SIG-M5 treated with dmso at 0.1 percent for 504 hours (cell line): ENCODE data around the gene NRP2.

Experiments used
- DNase-seq: peaks from one replicate; lab custom pipeline; 2025; ENCODE audit not compliant: unreplicated experiment; lab: John Stamatoyannopoulos, UW

NRP2 gene

GRCh38 chr2:205728366-205728765 is 46.1 kb downstream of the NRP2 start:
- DNase-seq = no peak

DNA sequence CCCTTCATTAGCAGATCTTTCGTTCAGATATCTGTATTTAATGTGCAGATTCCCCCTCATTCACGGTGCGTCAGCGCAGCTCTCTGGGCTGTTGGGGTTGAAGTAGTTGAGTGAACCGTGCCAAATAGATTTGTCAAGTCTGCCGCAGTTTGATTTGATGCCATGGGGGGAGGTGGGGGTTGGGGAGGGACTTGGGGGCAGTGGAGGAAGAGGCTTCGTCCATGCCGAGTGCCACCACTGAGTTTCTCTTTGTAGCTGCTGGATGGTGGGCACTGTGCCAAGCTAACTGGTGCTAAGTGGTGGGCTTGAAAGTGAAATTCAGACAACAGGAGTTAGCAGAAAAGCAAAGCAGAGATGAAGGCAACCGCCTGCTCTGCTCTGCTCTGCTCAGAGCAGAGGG is 47.9 kb downstream of the NRP2 start:
- DNase-seq = no peak

DNA sequence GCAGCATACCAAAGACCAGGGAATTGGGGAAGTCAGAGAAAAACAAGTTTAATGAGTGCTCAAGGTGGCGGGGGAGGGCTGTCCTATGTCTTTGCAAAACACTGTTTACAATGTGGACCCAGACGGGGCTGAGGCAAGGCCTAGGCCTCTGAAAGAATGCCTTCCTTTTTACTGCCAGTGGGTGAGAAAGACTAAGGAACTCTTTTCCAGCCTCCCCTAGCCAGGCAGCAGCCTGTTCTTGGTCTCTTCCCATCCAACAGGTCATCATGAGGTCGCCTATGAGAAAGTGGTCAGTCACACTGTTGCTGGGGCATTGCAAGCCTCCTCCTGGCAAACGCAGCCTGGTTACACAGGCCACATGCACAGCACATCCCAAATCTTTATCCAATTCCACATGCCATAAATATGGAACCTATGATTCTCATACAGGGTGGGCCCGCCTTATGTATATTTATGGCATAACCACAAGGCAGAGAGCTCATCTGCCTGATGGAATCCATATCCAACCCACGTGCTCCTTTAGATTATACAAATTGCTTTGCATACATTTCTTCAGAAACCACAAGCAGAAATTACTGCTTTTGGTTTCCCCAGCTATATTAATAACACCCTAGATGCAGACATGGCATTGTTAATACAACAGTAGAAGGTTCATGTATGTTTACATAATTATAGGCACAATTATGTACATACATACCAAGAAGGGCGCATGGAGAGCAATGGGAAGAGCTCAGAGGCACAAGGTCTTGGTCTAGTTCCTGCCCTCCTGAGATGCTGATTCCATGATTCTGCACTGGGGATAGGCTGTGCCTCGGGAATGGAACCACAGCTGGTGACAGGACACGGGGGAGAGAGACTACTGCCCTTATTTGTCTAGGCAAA is 48.6 kb downstream of the NRP2 start:
- DNase-seq = no peak

GRCh38 chr2:205731583-205731981 is 49.3 kb downstream of the NRP2 start:
- DNase-seq = no peak

DNA sequence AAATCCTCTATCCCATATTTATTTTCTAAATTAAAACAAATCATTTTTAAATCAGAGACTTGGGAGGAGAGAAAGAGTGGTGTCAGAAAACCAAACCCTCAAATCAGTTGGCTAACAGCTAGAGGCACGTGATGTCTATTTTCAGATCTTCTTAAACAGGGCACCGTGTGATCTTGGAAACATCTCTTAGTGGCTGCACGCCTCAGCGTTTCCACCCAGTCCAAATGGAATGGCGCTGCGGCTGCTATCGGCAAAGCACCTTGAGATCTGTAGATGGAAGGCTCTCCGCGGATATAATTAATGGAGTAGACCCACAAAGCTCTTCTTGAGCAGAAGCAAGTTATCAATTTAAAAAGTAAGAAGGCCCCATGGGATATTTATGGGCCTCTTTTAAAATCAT is 50.0 kb downstream of the NRP2 start:
- no peak for DNase-seq

- no peak for DNase-seq
Observed at GRCh38 chr2:205733082-205733481, 50.8 kb downstream of the NRP2 start.

DNA sequence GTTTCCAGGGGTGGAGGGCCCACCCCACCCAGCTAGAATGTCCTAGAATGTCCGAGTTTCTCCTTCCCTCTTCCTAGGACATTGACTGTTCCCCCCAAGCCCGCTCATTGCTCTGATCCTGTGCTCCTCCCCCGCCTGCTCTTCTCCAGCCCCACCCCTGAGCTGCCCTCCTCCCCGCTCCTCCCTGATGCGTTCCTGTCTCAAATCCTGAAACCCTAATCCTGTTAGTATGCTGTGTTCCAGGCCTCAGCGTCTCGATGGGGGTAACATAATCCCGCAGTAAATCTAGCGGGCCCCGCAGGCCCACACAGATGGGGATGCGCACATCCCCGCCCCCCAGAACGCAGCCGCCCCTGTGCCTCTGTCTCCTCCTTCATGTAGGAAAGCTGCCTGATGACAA is 51.3 kb downstream of the NRP2 start:
- DNase-seq = no peak

DNA sequence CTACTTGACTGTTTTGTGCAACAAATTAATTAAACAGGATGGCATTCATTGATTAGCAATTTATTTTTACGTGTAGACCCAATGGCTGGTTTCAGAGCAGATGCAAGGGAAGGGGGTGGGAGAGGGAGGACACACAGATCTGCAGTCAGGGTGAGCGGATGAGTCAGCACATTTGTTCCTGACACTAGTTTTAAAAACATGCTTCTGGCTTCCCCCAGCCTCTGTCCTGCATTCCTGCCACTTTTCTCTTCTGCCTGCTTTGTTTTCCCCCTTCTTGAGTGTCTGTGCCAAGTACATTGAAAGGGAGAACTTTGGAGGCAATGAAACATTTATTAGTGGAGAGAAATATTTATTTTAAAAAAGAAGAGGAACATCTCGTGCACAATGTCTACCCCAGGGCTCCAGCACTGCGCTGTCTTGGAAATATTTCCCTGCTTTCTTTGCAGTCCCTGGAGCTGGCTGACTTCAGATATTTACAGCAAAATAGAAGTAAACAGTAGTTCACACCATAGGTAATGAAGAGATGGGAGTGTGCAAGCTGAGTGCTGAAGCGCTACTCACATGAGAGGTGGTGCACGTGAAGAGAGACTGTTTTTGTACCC is 52.2 kb downstream of the NRP2 start:
- DNase-seq = no peak

DNA sequence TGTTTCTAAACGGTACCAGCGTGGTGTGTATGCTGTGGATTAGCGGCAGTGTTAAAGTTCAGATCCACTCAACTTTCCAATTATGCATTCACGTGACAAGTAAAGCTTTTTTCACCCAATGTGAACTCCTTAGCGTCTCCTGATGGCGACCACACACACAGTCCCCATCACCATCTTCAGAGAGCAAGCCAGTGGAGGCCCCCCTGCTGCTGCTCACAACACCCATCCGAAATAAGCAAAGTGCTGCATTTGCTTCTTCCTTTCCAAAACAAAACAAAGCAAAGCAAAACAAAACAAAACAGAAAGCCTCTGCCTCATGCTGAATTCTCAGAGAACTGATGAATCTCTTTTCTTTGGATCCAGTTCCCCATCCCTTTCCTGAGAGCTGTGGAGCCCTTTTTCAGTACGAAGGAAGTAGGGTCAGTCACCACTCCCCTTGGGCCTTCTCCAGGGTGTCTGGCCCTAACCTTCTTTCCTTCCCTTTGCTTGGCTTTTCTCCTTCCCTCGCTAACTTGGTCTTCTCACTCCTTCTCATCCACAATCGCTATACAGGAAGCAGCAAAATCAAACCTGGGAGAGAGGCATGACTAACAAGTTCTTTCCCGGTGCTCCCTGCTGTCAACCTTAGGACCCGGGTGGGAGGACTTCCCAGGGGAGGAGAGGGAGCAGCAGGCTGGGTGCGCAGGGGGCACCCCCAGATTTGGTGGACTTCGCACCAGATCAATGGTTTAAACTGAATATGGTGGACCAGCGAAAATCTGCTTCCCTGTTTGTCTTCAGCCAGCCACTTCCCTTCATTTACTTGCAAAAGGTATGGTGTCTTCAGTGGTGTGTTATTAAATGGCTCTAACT is 56.0 kb downstream of the NRP2 start:
- DNase-seq = no peak

GRCh38 chr2:205739620-205740019 is 57.3 kb downstream of the NRP2 start:
- no peak for DNase-seq

GRCh38 chr2:205740381-205740780 is 58.1 kb downstream of the NRP2 start:
- no peak for DNase-seq

DNA sequence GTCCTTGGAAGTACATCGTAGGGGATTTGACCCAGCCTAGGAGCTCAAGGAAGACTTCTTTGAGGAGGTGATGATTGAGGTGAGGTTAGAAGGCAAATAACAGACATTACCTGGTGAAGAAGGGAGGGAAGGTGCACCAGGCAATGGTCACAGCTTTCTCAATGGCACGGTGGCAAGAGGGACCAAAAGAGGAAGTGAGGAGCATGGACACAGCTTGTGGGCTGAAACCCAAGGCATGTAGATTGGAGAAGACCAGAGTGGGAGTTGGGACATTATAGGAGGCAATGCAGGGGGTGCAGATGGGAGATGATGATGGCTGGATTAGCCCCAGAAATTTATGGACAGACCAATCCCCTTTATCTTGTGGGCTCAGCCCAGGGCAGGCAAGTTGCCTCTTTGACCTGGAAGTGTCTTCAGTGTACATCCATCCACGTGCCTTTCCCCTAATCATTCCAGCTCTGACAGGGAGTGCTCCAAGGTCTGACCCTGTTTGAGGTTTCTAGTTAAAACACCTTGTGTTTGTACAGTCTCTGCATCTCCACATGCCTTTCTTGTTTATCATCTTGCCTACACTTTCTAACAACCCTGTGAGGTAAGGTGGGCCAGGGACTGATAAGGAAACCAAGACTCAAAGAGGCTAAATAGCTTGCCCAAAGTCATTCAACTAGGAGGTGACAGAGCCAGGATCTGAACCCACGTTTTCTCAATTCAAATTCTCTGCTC is 59.1 kb downstream of the NRP2 start:
- no peak for DNase-seq

DNA sequence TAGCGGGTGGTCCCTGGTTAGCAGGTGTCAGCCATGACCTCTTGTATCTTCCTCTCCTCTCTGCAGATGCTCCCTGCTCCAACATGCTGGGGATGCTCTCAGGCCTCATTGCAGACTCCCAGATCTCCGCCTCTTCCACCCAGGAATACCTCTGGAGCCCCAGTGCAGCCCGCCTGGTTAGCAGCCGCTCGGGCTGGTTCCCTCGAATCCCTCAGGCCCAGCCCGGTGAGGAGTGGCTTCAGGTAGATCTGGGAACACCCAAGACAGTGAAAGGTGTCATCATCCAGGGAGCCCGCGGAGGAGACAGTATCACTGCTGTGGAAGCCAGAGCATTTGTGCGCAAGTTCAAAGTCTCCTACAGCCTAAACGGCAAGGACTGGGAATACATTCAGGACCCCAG is 60.8 kb downstream of the NRP2 start:
- no peak for DNase-seq

GRCh38 chr2:205744074-205744591 is 61.8 kb downstream of the NRP2 start:
- no peak for DNase-seq

DNA sequence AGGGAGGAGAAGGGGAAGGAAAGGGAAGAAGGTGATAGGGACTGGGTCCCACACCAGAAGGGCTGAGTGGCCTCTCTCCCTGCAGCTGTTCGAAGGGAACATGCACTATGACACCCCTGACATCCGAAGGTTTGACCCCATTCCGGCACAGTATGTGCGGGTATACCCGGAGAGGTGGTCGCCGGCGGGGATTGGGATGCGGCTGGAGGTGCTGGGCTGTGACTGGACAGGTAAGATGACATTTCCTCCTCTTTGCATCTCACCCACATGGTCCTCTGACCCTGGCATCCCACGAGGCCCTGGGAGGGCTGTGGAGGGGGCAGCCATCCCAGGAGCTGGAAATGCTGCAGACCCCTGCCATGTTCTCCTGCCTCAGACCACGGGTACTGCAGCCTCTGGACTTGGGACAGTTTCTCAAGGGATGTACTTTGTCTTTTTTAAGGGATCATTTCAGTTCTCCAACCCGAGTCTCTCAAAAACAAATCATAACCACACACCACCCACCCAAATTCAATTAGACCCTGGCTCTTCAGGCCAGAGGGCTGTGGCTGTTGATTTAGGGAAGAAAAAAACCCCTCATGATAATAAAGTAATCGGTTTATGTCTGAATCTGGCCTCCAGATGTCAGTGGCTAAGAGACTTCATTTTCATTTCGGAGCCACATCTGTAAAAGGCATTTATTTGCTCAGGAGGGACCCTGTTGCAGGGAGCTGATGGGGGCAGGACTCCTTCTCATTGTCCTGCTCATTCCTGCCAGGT is 63.5 kb downstream of the NRP2 start:
- no peak for DNase-seq

GRCh38 chr2:205746420-205746785 is 64.1 kb downstream of the NRP2 start:
- no peak for DNase-seq

- DNase-seq = no peak
Observed at GRCh38 chr2:205747829-205748386, 65.6 kb downstream of the NRP2 start.

DNA sequence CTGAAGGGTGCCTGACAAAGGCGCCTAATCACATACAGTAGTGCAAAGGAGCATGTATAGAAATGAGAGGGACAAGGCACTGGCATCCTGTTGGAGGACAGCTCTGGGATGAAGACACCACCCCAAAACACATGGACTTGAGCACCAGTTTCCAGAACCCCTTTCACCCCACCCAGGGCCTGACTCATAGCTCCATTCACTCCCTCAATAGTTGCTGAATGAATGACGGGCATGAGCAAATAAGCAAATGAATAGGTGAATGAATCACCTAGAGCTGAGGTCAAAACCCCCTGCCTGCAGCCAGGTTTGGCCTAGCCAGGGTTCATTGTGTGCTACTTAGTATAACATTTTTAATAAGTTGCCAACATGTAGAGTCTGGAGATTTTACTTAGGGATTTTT is 66.3 kb downstream of the NRP2 start:
- no peak for DNase-seq

- no peak for DNase-seq
Observed at GRCh38 chr2:205749078-205749477, 66.8 kb downstream of the NRP2 start.

DNA sequence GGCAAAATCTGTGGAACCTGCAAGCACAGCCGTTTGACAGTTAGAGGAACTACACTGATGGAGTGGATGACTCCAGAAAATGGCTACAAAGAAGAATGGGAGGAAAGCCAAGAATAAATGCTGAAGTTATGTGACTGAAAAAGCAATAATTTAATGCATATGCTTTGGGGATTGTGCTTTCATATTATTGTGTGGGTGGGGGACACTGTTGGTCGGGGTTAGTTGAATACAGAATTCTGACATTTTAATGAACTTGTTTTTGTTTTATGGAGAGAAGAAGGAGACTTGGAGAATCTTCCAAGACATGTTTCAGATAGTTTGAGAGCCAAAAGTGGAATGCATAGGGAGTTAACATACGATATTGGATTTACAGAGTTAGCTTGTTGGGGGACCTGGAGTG is 68.5 kb downstream of the NRP2 start:
- DNase-seq = no peak
